Cardiac fibroblast (primary cell): Measurements from ENCODE around the gene KIAA1217.

ENCODE experiments used
- DNase-seq, 2 donors: peaks; one replicate each; pipeline versions ENCODE4 v3.0.0 to v3.0.0-alpha.2; 2010; ENCODE audit warnings: low read depth in 2 of 2
- H3K4me3 ChIP-seq, 2 donors: replicated peaks in 1 of 2; 1 replicate in 1 of 2; 2 replicates in 1 of 2; pipeline ENCODE4 v1.5.1; 2011; ENCODE audit warnings: low read depth in 2 of 2, low read length in 2 of 2, mild to moderate bottlenecking in 2 of 2, moderate library complexity in 1 of 2
- TF ChIP-seq, protein P1 (sequence below): IDR thresholded peaks from one replicate; pipeline ENCODE4 v1.5.1; 2011; ENCODE audit warnings: low read depth, mild to moderate bottlenecking, low read length, inconsistent platforms

KIAA1217 gene

GRCh38 chr10:24467605-24468004, 258.7 kb downstream of the KIAA1217 start:
- no peak for DNase-seq
- TF ChIP-seq, protein P1, sequence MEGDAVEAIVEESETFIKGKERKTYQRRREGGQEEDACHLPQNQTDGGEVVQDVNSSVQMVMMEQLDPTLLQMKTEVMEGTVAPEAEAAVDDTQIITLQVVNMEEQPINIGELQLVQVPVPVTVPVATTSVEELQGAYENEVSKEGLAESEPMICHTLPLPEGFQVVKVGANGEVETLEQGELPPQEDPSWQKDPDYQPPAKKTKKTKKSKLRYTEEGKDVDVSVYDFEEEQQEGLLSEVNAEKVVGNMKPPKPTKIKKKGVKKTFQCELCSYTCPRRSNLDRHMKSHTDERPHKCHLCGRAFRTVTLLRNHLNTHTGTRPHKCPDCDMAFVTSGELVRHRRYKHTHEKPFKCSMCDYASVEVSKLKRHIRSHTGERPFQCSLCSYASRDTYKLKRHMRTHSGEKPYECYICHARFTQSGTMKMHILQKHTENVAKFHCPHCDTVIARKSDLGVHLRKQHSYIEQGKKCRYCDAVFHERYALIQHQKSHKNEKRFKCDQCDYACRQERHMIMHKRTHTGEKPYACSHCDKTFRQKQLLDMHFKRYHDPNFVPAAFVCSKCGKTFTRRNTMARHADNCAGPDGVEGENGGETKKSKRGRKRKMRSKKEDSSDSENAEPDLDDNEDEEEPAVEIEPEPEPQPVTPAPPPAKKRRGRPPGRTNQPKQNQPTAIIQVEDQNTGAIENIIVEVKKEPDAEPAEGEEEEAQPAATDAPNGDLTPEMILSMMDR = no peak
- peak overlapping the region in 1 of 2 donors; percentile 49 for H3K4me3 ChIP-seq

- H3K4me3 ChIP-seq = no peak overlapping the region
- DNase-seq = no peak
- TF ChIP-seq, protein P1 = no peak
These were observed 259.4 kb downstream of the KIAA1217 start for GRCh38 chr10:24468281-24468751.

GRCh38 chr10:24469993-24470392, 261.1 kb downstream of the KIAA1217 start:
- H3K4me3 ChIP-seq = no peak overlapping the region
- DNase-seq = no peak
- TF ChIP-seq, protein P1 = no peak

GRCh38 chr10:24475598-24475997, 266.7 kb downstream of the KIAA1217 start:
- TF ChIP-seq, protein P1 = no peak
- no peak for DNase-seq
- no peak overlapping the region for H3K4me3 ChIP-seq

DNA sequence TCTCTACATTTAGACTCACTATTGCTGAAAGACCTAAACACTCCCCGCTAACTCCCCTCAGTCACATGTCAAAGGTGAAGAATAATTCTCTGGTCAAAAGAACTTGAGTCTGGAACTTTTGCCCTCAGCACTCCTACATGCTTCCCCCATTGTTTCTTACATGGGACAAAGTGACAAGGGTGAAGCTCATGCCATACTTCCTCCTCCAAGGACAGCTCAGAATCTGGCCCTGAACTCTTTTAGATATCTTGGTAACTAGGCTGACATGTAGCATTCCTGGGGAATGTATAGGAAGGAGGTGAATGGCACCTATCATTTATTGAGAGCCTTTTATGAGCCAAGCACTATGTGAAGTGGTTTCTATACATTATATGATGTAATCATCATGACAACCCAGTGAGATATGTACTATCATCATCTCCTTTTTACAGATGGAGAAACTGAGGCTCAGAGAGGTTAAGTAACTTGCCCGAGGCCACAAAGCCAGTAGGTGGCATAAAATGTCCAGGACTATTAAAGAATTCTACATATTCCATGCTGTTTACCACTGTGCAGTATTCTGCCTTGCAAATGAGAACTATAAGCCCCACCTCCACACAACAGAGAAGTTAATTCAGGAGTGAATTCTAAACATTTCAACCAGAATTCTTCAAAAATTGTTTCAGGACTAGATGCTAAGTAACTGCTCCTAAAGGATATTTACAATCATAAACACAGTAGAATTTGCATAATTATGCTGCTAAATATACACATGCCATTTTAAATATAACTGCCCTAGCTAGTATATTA, 268.2 kb downstream of the KIAA1217 start:
- no peak overlapping the region for H3K4me3 ChIP-seq
- TF ChIP-seq, protein P1 = no peak
- no peak for DNase-seq

GRCh38 chr10:24477915-24478314, 269.0 kb downstream of the KIAA1217 start:
- no peak for DNase-seq
- TF ChIP-seq, protein P1 = no peak
- no peak overlapping the region for H3K4me3 ChIP-seq

GRCh38 chr10:24479806-24480205, 270.9 kb downstream of the KIAA1217 start:
- DNase-seq = no peak
- TF ChIP-seq, protein P1 = no peak
- H3K4me3 ChIP-seq = no peak overlapping the region
